HG03097 (cell line): ENCODE results near the gene NLRP6.

Experiments used
- ATAC-seq: cut with Tn5 transposase; IDR thresholded peaks from one replicate; pipeline ENCODE4 v1.9.1; 2021; ENCODE audit not compliant: unreplicated experiment, low FRiP score

The NLRP6 gene

DNA sequence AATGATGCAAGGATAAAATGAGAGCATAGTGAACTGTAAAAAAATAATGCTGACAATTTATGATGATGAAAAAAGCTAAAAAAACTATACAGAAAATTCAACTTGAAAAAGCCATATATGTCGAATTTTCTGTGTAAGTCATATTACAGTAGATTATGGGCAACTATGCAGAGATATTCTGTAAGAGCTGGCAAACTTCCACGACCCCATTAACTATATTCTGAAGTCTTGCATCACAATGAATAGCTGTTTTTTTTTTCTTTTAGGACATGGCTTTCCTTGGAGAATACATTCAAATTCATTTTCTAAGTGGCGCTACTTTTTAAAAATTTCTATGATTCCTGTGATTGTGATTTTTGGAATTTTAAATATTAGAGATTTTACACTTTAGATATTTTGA lies 23.0 kb upstream of the NLRP6 start:
- ATAC-seq = no peak

DNA sequence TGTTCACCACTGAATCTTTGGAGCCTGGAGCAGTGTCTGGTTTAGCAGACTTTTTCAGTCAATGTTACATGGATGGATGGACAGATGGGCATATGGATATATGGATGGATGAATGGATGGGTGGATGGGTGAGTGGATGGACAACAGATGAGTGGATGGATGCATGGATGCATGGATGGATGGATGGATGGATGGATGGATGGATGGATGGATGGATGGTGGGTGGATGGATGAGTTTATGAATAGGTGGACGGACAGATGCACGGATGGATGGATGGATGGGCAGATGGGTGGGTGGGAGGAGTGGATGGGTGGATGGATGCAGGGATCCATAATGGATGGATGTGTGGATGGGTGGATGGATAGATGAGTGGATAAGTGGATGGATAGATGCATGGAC lies 22.4 kb upstream of the NLRP6 start:
- ATAC-seq = no peak

DNA sequence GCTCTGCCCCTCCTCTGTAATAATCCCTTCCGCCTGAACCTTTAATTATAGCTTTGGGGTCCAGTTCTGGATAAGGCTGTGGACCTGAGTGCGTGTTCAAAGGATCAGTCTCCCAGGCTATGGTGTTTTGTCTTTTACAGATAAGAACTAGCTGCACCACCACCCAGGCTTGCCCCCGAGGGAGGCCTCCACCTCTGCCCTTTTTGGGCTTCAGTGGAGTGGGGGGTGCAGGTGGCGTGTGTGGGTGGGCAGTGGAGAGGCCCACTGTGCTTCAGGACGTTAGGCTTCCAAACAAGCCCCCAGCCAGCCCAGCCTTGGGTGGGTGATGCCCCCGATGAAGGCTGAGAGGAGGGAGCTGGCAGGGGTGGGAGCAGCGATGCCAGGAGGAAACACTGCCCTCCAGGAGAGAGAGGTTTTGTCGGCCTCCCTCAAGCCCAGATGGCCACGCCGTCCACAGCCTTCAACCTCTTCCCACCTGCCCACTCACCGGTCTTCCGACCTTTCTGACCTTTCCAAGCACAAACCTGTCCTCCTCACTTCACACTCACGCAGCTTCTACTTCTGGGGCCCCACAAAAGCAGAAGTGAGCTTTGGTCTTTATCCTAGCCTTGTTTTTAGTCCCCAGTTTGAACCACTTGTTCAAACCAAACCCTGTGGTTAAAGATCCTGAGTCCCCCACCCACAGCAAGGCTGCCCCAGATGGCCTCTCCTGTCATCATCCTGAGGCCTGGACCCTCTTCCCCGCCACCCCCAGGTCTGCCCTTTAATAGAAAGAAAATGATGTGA lies 21.1 kb upstream of the NLRP6 start:
- no peak for ATAC-seq

DNA sequence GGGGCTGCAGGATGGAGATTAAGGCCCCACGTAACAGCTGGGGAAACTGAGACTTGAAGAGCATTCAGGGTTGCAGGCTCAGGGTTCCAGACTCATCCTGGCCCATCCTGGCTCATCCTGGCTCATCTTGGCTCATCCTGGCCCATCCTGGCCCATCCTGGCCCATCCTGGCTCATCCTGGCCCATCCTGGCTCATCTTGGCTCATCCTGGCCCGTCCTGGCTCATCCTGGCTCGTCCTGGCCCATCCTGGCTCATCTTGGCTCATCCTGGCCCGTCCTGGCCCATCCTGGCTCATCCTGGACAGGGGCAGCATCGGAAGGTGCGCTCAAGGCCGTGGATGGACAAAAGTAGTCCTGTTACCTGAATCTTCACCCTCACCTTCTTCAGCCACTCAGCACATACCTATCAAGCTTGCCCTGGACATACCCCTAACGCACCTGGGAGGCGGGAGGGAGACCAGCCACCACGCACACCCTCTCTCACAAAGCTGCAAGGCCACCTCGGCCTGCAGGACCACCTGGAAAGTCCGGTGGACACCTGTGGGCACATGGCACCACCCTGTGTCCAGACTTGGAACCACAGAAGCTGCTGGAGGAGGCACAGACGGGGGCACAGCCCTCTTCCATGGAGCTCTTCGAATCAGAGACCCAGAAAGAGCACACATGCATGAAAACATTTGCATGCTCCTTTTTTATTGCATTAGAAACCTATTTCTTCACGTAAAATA lies 20.3 kb upstream of the NLRP6 start:
- no peak for ATAC-seq

DNA sequence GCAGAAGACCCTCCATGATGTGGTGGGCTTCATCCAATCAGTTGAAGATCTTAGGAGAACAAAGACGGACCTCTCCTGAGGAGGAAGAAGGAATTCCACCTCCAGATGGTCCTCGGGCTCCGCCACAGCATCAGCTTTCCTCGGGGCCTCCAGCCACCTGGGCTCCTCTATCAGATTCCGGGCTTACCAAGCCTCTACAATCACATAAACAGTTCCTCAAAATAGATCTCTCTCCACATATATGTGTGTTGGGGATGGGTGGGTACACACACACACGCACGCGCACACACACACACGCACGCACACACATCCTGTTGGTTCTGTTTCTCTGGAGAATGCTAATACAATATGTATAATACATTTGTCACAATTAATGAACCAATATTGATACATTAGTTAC lies 18.8 kb upstream of the NLRP6 start:
- no peak for ATAC-seq

DNA sequence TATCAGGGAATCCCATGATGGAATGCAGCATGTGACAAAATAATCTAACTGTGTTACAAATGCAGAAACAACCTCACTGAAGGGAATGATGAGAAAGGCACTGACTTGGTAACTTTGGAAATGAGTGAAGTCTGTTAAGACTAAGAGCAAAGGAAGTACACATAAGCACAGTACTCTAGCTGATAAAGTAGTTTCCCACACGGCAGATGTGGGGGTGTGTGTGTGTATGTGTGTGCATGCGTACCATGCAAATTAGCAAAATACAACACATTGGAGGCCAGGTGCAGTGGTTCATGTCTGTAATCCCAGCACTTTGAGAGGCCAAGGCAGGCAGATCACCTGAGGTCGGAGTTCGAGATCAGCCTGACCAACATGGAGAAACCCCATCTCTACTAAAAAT lies 16.6 kb upstream of the NLRP6 start:
- no peak for ATAC-seq

DNA sequence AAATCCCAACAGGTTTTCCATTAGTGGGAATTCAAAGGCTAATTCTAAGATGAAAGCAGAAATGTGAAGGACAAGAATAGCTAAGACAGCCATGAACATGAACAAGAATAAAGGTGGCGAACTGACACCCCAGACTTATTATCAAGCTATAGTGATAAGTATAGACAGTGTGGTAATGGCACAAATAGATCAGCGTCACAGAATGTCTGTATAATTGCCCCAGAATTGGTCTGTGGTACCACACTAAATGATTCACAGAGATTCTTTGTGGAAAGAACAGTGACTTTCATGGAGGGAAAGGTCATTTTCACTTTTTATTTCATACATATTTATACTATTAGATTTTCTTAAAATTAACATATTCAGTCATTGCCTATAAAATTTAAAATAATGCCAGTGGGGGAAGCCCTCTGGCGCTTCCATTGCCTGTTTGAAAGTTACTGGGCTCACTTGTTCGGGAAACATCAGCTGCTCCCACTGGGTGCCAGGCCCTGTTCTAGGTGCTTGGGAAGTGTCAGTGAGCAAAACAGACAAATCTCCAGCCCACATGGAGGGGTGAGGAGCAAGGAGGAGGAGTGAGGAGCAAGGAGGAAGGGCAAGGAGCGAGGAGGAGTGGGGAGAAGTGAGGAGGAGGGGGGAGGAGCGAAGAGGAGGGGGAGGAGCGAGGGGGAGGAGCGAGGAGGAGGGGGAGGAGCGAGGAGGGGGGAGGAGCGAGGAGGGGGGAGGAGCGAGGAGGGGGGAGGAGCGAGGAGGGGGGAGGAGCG lies 11.3 kb upstream of the NLRP6 start:
- no peak for ATAC-seq

DNA sequence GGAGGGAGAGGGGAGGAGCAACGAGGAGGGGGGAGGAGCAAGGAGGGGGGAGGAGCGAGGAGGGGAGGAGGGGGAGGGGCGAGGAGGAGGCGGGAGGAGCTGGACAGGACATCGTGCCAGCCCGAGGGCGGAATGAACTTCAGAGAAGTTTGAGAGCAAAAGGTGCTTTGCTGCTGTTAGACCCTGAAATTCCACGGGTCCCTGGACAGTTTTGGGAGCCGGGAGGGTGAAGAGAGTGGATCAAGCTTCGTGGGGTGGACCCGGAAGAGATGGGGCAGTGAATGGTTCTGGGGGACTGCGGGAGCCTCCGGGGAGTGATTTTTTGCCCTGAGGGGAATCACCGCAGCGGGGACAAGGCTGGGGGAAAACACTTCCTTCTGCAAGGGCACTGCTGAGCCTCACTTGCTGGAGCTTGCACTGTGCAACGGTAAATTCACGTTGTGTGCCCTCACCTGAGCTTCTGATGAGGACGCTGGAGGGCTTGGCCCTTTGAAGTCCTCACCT lies 10.7 kb upstream of the NLRP6 start:
- no peak for ATAC-seq

DNA sequence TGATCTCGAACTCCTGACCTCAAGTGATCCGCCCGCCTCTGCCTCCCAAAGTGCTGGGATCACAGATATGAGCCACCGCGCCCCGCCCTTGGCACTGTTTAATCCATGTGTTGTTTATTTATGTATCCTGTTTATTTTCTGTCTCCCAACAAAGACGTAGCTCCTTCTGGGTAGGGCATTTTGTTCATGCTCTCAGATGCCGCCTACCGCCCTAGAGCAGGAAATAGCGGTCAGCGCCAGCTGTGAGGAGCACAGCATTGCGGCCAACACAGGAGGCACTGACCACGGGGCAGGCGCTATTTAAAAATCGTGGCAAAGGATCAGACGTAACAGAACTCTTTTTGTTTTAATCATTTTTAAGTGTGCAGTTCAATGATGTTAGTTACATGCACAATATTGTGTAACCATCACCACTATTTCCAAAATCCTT lies 9.5 kb upstream of the NLRP6 start:
- peak; percentile 46 for ATAC-seq

DNA sequence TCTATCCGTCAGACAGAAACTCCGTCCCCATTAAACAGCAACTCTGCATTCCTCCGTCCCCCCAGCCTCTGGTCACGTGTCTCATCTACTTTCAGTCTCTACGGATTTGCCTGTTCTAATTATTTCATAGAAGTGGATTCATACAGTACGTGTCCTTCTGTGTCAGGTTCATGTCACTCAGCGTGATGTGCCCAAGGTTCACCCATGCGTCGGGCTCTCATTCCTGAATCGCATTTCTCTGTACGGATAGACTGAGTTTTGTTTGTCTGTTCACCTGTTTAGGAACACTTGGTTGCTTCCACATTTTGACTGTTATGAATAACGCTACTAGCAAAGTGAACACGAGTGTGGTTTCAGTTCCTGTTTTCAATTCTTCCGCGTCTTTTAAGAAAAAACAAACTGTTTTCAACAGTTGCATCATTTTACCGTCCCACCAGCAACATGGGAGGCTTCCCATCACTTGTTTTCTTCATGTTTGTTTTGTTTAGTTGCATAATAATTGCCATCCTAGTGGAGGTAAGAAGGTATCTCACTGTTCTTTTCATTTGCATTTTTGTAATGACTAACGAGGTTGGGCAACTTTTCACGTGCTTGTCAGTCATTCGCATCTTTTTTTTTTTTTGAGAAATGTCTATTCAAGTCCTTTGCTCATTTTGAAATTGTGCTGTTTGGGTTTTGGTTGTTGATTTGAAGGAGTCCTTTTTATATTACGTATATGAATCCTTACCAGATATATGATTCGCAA lies 8.9 kb upstream of the NLRP6 start:
- ATAC-seq = peak; percentile 62

DNA sequence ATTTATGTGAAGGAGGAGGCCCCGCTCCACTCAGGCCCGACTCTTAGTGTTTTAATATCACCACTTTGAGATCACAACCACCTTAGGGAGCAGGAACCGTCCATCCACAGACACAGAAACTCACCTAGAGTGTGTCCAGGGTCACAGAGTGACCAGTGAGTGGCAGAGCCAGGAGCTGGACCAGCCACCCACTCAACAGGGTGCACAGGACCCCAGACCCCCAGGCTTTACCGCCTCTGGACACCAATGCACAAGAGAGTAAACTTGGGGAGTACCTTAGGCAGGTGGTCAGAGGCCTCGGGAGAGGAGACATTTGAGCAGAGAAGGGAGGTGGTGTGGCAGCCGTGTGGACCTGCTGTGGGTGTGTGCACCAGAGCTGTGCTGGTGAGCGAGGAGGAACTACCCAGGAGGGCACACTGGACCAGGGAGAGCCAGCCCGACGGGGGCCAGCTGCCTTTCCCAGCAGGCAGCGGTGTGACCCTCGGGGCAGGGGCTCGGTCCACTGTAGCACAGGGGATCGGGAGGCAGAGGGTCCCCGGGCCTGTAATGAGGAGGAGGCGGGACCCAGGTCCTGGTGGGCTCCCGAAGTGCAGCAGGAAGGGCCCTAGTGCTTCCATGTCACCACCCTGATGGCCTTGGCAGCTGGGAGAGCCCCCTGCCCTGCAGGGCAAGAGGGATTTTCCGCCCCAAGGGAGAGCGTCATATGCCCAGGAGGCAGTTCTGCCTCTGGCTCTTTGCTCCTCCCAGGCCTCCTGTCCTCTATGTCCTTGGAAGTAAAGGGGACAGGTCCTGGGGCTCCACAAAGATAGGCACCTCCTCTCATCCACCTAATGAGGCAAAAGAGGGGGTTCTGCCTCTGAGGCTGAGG lies 7.5 kb upstream of the NLRP6 start:
- no peak for ATAC-seq

DNA sequence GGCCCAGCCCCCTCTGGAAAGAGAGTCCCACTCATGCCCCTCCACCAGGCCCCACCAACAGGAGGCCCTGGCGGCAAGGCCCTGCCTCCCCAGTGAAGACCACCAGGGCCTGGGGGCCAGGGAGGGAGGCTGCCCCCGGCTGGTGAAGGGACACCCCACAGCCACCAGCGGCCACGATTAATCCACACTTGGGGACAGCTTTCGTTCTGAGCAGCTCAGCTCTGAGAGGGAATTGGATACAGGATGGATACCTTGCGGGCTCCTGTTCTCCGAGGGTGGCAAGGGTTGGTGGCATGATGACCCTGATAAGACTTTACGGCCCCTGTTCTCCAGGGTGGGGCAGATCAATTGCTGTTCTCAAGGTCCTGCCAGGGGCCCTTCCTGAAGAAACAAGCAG lies 6.9 kb upstream of the NLRP6 start:
- no peak for ATAC-seq

DNA sequence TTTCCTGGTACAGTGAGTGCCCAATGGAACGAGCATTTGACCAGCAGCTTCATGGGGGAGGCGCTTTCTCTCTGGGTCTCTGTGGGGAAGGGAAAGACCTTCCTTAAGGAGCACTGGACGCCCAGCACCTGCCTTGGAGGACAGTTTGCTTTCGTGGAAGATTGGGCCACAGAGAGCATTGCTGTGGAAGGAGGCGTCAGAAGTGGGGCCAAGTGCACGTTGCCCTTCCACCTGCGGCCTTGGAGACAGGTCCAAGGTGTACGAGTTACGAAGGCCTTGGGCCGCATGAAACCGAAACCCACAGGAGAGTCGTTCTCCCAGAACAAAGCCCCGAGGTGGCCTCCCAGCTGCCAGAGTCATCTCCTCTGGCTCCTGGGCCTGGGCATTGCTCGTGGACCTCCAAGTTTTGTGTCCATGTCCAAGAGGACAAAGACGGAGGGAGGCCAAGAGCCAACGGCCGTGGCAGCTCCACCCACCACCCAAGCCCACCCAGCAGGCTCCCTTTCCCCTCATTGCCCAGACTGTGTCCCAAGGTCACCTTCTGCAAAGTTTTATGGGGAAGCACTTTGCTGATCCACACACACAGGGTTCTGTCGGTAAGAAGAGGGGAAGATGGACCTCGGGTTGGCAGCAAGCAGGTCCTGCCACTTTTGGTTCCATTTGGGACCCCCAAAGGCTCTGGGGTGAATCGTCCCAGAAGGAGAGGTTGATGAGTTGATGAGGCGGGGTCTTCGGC lies 5.8 kb upstream of the NLRP6 start:
- no peak for ATAC-seq

DNA sequence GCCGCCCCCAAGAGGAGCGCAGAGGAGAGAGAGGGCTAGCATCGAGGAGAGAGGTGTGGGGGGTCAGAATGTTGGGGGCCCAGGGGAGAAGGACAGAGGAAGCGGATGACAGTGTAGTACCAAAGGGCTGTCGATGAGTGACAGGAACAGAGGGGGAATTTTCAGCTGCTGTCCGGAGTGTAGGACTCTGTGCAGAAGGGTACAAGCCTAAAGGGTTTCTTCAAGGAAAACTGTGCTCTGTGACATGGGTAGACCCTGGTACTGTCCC lies 5.3 kb upstream of the NLRP6 start:
- ATAC-seq = no peak

DNA sequence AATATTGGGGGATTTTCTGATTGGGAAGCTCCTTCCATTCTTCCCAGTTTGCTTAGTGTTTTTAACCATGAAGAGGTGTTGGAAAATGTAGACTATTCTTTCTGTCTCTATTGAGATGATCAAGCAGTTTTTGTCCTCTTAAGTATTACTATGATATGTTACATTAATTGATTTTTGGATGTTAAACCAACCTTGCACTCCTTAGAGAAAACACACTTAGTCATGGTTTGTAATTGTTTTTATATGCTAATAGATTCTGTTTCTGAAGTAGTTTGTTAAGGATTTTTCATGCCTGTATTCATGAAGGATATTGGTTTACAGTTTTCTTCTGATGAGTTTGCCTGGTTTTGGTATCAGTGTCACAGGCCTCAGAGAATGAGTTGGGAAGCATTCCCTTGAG lies 2.0 kb upstream of the NLRP6 start:
- ATAC-seq = no peak

DNA sequence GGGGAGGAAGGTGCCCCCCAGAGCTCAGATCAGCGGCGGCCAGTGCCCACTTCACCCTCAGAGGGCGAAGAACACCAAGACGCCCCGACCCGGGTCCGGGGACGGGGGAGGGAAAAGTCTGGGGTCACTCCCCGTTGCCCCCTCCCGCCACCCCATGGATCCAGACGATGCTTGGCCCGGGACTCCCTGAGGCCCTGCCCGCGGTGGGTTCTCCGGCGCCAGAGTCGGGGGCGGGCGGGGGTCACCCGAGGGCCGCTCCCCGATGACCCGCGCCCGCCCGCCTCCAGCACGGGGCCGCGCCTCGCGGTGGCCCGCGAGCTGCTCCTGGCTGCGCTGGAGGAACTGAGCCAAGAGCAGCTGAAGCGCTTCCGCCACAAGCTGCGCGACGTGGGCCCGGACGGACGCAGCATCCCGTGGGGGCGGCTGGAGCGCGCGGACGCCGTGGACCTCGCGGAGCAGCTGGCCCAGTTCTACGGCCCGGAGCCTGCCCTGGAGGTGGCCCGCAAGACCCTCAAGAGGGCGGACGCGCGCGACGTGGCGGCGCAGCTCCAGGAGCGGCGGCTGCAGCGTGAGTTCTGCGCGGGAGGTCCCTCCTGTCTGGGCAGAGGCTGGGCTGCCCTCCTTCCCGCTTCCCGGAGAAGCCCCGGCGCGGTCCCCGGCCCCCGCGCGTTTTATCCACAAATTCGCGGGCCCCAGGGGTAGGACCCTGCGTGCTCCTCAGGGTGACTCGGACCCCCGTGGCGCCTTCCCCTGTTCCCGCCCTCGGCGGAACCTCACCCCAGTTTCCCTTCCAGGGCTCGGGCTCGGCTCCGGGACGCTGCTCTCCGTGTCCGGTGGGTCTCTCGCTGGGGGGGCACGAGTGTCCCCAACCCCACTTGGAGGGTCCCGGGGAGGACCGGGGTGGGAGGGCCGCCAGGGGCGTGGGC lies 1.1 kb downstream of the NLRP6 start:
- ATAC-seq = no peak

DNA sequence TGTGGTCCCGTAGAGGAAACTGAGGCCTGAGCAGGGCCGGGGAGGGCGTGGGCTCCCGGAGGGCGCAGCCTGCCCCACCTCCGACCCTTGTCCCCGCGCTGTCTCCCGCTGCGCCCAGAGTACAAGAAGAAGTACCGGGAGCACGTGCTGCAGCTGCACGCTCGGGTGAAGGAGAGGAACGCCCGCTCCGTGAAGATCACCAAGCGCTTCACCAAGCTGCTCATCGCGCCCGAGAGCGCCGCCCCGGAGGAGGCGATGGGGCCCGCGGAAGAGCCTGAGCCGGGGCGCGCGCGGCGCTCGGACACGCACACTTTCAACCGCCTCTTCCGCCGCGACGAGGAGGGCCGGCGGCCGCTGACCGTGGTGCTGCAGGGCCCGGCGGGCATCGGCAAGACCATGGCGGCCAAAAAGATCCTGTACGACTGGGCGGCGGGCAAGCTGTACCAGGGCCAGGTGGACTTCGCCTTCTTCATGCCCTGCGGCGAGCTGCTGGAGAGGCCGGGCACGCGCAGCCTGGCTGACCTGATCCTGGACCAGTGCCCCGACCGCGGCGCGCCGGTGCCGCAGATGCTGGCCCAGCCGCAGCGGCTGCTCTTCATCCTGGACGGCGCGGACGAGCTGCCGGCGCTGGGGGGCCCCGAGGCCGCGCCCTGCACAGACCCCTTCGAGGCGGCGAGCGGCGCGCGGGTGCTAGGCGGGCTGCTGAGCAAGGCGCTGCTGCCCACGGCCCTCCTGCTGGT lies 1.9 kb downstream of the NLRP6 start:
- no peak for ATAC-seq
